Nephron (organoid): ENCODE data around the gene GALNT13.

Source experiments
- H3K27ac Mint-ChIP-seq, 3 experiments: 2 replicates each; pipeline ENCODE4 v1.8.0; 2020; ENCODE audit warnings: mixed read lengths in 3 of 3, mild to moderate bottlenecking in 2 of 3, moderate library complexity in 1 of 3
- H3K27me3 Mint-ChIP-seq: 2 replicates; pipeline ENCODE4 v1.8.0; 2021; ENCODE audit warnings: low read depth, mild to moderate bottlenecking, moderate library complexity, mixed read lengths
- H3K36me3 Mint-ChIP-seq: 2 replicates; pipeline ENCODE4 v1.8.0; 2020; ENCODE audit warnings: low read depth, mixed read lengths
- H3K4me1 Mint-ChIP-seq: 2 replicates; pipeline ENCODE4 v1.8.0; 2020; ENCODE audit warnings: mixed read lengths
- H3K4me3 Mint-ChIP-seq, 3 experiments: 2 replicates each; pipeline ENCODE4 v1.8.0; 2020; ENCODE audit warnings: mild to moderate bottlenecking in 3 of 3, mixed read lengths in 3 of 3, moderate library complexity in 2 of 3
- H3K9me3 Mint-ChIP-seq: 2 replicates; pipeline ENCODE4 v1.8.0; 2020; ENCODE audit warnings: mixed read lengths
- CTCF ChIP-seq, 3 experiments: fragments of 200-600 bp; sonication (generic); IDR thresholded peaks; one replicate each; pipeline ENCODE4 v1.5.0; 2021; ENCODE audit warnings: antibody characterized with exemption in 3 of 3; ENCODE audit not compliant: unreplicated experiment in 3 of 3

GALNT13 gene

GRCh38 chr2:154291511-154291910 lies 419.8 kb downstream of the GALNT13 start:
- H3K4me3 Mint-ChIP-seq, result no peak overlapping the region
- no peak overlapping the region for H3K27ac Mint-ChIP-seq
- no peak for TF ChIP-seq CTCF (IDR thresholded peaks at IDR 0.05; ENCODE audit: unreplicated experiment in 3 of 3)
- peaks cover 16% of the 10 kb centered on the region for H3K36me3 Mint-ChIP-seq
- peaks cover 12% of the 10 kb centered on the region for H3K9me3 Mint-ChIP-seq
- H3K4me1 Mint-ChIP-seq, result peaks cover 5% of the 10 kb centered on the region
- no peaks in the 10 kb centered on the region for H3K27me3 Mint-ChIP-seq

GRCh38 chr2:154291927-154292326 lies 420.2 kb downstream of the GALNT13 start:
- peaks cover 10% of the 10 kb centered on the region for H3K9me3 Mint-ChIP-seq
- no peak overlapping the region for H3K4me3 Mint-ChIP-seq
- H3K27me3 Mint-ChIP-seq, result no peaks in the 10 kb centered on the region
- peaks cover 14% of the 10 kb centered on the region for H3K36me3 Mint-ChIP-seq
- peaks cover 5% of the 10 kb centered on the region for H3K4me1 Mint-ChIP-seq
- TF ChIP-seq CTCF (IDR thresholded peaks at IDR 0.05; ENCODE audit: unreplicated experiment in 3 of 3), result no peak
- no peak overlapping the region for H3K27ac Mint-ChIP-seq

GRCh38 chr2:154293864-154294263 lies 422.1 kb downstream of the GALNT13 start:
- Mint-ChIP-seq H3K4me1 (peaks cover 5% of the 10 kb centered on the region), H3K27me3 (no peaks in the 10 kb centered on the region), H3K9me3 (peaks cover 4% of the 10 kb centered on the region), H3K36me3 (no peaks in the 10 kb centered on the region), H3K4me3 (no peak overlapping the region), H3K27ac (no peak overlapping the region)
- TF ChIP-seq CTCF (IDR thresholded peaks at IDR 0.05; ENCODE audit: unreplicated experiment in 3 of 3), result no peak

GRCh38 chr2:154306266-154306970 lies 434.7 kb downstream of the GALNT13 start:
- Mint-ChIP-seq H3K9me3 (no peaks in the 10 kb centered on the region), H3K27me3 (no peaks in the 10 kb centered on the region), H3K36me3 (no peaks in the 10 kb centered on the region), H3K4me1 (peaks cover 6% of the 10 kb centered on the region), H3K4me3 (no peak overlapping the region), H3K27ac (peak overlapping the region; percentile 17 to 82 (median 24))
- no peak for TF ChIP-seq CTCF (IDR thresholded peaks at IDR 0.05; ENCODE audit: unreplicated experiment in 3 of 3)

GRCh38 chr2:154307007-154307406 lies 435.3 kb downstream of the GALNT13 start:
- no peak overlapping the region for H3K4me3 Mint-ChIP-seq

More at GRCh38 chr2:154307007-154307406, 435.3 kb downstream of the GALNT13 start:
- Mint-ChIP-seq H3K27ac (peak overlapping the region; percentile 17 to 82 (median 24)), H3K36me3 (no peaks in the 10 kb centered on the region), H3K9me3 (no peaks in the 10 kb centered on the region), H3K27me3 (no peaks in the 10 kb centered on the region), H3K4me1 (peaks cover 6% of the 10 kb centered on the region)
- TF ChIP-seq CTCF (IDR thresholded peaks at IDR 0.05; ENCODE audit: unreplicated experiment in 3 of 3), result no peak
